HG02943 (cell line): ENCODE results near the gene BIRC6.
"Not testable (repeated sequence)": the region's sequence is repeated elsewhere in the genome, so short reads cannot be mapped to it uniquely, and the experiment has no call there.

Experiments used
- ATAC-seq: cut with Tn5 transposase; IDR thresholded peaks from one replicate; pipeline ENCODE4 v1.9.1; 2021; ENCODE audit warnings: mild to moderate bottlenecking, low read depth, moderate library complexity; ENCODE audit not compliant: unreplicated experiment

BIRC6 gene, protein sequence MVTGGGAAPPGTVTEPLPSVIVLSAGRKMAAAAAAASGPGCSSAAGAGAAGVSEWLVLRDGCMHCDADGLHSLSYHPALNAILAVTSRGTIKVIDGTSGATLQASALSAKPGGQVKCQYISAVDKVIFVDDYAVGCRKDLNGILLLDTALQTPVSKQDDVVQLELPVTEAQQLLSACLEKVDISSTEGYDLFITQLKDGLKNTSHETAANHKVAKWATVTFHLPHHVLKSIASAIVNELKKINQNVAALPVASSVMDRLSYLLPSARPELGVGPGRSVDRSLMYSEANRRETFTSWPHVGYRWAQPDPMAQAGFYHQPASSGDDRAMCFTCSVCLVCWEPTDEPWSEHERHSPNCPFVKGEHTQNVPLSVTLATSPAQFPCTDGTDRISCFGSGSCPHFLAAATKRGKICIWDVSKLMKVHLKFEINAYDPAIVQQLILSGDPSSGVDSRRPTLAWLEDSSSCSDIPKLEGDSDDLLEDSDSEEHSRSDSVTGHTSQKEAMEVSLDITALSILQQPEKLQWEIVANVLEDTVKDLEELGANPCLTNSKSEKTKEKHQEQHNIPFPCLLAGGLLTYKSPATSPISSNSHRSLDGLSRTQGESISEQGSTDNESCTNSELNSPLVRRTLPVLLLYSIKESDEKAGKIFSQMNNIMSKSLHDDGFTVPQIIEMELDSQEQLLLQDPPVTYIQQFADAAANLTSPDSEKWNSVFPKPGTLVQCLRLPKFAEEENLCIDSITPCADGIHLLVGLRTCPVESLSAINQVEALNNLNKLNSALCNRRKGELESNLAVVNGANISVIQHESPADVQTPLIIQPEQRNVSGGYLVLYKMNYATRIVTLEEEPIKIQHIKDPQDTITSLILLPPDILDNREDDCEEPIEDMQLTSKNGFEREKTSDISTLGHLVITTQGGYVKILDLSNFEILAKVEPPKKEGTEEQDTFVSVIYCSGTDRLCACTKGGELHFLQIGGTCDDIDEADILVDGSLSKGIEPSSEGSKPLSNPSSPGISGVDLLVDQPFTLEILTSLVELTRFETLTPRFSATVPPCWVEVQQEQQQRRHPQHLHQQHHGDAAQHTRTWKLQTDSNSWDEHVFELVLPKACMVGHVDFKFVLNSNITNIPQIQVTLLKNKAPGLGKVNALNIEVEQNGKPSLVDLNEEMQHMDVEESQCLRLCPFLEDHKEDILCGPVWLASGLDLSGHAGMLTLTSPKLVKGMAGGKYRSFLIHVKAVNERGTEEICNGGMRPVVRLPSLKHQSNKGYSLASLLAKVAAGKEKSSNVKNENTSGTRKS (N-terminal part only)

DNA sequence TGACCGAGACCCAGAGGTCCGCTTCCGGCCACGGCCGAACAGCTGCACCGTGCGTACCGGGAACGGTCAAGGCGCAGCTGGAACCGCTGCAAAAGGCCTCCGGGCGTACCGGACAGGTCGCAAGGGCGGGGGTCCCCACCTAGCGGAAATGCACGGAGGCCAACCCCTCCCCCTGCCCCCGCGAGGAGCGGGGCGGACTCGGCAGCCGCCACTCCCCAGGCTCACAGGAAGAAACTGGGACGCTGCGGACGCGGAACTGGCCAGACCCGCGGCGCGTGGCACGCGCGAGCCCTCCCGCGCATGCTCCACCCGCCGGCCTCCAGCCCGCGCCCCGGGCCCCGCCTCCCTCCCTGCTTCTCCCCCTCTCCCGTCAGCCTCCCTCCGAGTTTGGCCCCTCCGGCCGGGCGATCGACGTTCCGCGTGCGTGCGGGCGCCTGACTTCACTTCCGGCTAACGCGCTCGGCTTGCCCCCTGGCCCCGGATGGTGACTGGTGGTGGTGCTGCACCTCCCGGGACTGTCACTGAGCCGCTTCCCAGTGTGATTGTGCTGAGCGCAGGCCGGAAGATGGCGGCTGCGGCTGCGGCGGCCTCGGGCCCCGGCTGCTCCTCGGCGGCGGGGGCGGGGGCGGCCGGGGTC, at the start of gene BIRC6:
Gene BIRC6, plus strand, starts transcription at position 343 of the 637 bp plus-strand sequence. Its CDS starts 139 bp downstream, at position 482.
- ATAC-seq = peak; percentile 91

DNA sequence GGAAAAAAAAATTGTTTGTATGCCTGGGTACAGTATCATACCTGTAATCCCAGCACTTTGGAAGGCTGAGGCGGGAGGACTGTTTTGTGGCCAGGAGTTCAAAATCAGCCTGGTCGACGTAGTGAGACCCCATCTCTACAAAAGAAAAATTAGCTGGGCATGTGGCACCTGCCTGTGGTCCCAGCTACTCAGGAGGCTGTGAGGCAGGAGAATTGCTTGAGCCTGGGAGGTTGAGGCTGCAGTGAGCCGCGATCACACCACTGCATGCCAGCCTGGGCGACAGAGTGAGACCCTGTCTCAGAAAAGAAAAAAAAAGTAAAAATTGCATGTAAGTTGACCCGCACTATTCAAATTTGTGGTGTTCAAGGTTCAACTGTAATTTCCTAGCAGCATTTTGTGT, 46.2 kb upstream of the BIRC6 start:
- ATAC-seq = no peak

DNA sequence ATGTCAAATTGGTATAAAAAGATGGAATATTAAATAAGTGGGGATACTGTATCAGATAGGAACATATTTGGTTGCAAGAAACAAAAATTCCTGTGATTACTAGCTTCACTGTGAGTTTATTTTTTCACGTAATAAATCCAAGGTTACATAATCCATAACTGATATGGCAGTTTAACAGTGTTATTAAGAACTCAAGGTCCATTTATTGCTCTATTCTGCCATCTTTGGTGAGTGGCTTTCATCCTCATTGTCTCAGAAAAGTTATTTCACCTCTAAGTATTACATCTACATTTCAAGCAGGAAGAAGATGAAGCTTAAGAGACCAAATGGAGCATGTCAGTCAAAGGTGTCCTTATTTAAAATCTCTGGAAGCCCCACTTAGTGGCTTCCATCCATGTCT, 41.9 kb upstream of the BIRC6 start:
- ATAC-seq = no peak

- not testable (repeated sequence) for ATAC-seq
These were observed 28.1 kb upstream of the BIRC6 start for GRCh38 chr2:32328679-32329078.

GRCh38 chr2:32329180-32329980, 27.4 kb upstream of the BIRC6 start:
- not testable (repeated sequence) for ATAC-seq

DNA sequence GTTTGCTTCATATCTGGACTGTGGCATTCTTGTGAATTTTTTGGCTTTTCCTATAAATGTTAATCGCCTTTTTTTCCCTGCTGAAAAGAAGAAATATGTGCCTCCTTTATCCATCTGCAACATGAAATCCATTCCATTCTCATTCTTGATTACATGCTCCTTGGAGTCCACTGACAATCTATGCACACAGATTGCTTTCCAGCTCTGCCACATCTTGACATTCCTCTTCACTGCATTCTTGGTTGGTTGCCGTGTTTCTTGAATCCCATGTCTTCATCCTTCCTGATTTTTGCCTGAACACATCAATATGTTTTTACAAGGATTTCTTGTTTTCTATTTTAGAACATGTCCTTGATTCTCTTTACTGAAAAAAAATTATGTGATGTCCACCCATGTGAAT, 26.7 kb upstream of the BIRC6 start:
- no peak for ATAC-seq

DNA sequence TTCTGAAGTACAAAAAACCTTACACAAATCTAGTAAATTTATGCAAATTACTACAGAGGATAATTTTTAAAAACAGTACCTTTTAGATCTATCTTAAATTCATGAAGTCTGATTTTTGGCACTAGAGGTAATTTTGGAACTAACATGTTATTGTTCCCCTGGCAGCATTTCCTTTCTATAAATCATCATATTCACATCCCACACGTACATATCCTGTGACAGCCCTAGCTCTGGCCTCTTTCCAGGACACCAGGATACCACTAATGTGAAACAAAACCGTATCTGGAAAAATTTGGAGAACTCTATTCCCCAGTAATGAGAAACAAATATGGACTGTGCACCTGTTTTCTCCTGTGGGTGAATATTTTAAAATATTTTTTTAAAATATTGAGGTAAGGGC, 14.0 kb upstream of the BIRC6 start:
- no peak for ATAC-seq

- not testable (repeated sequence) for ATAC-seq
These were observed 6.0 kb upstream of the BIRC6 start for GRCh38 chr2:32350797-32351196.

DNA sequence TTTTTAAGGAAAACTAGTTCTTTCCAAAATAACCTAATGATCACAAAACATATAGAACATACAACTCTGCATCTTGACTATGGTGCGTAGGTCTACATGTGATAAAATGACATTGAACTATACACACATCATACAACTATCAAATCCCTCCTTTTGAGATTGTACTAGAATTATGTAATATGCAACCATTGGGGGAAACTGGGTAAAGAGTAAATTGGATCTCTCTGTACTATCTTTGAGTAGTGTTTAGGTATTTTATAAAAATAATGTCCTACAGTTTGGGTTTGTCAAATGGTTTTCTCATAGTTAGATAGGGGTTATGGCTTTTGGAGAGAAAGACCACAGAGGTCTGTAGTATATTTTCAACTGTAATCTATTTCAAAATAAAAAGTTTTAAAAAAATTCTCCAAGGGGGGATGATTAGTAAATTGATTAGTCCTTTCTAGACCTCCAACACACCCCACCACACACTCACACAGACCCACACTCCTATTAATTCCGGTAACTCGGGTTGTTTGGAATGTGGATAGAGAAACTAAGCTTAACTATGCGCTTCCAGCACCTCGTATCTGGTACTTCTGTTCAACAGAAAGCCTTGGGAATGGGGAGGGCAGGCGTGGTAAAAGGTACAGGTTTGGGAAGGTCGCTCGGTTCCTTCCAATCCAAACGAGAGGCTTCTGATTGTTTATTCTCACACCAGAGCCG, 695 bp upstream of the BIRC6 start:
- no peak for ATAC-seq

- ATAC-seq = peak; percentile 24
These were observed 691 bp downstream of the BIRC6 start for GRCh38 chr2:32357318-32358110.

DNA sequence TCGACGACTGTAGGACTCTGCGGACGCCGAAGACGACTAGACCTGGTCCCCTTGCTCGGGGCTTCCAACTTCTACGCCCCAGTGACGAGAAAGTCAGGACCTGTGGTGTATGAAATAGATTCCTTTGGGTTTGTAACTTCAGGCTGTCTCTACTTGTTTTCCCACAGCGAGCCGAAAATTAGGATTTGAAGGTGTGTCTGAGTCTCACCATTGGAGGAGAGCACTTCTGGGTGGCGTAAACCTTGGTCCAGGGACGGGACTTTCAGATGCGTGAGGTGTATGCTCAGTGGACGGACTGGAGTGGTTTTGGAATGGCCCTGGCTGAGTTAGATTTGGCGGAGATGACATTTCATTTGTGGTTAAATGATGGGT, 1.3 kb downstream of the BIRC6 start:
- ATAC-seq = no peak

DNA sequence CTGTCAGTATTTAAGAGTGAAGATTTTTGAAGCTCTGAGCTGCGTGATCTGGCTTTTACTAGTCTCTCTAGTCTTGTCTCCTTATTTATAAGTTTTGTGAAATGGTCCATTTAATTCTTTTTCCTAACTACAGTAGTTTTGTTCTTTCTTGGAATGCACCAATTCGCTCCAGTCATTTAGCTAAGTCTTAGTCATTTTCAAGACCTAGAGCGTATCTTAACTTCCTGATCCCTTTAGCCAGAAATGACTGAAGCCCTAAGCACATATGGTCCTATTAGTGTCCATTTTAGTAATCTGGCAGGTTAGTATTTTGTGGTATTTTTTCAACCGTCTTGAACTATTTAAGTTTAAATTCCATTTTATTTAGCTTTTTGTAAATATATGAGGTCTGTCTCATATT, 3.6 kb downstream of the BIRC6 start:
- no peak for ATAC-seq

GRCh38 chr2:32362997-32363396, 6.2 kb downstream of the BIRC6 start:
- ATAC-seq = not testable (repeated sequence)

- no peak for ATAC-seq
These were observed 6.8 kb downstream of the BIRC6 start for GRCh38 chr2:32363597-32363996.

DNA sequence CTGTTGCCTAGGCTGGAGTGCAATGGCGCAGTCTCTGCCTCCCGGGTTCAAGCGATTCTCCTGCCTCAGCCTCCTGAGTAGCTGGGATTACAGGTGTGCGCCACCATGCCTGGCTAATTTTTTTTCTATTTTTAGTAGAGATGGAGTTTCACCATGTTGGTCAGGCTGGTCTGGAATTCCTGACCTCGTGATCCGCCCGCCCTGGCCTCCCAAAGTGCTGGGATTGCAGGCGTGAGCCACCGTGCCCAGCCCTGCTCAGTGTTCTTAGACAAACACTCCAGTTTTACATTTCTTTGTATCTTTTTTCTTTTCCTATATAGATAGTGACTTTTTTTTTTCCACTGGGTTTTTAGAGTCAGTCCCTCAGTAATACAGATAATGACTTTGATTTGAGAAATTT, 7.5 kb downstream of the BIRC6 start:
- not testable (repeated sequence) for ATAC-seq

DNA sequence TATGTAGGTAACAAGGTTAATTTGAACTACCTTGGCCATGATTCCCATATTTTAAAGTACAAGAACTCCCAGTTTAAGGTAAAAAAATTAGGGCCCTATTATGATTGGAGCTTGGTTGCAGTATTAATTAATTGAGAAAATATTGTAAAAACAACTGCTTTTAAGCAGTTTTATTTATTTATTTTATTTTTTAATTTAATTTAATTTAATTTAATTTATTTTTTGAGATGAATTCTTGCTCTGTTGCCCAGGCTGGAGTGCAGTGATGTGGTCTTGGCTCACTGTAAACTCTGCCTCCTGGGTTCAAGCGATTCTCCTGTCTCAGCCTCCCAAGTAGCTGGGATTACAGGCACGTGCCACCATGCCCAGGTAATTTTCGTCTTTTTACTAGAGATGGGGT, 8.9 kb downstream of the BIRC6 start:
- not testable (repeated sequence) for ATAC-seq

GRCh38 chr2:32366595-32366994, 9.8 kb downstream of the BIRC6 start:
- ATAC-seq = no peak

DNA sequence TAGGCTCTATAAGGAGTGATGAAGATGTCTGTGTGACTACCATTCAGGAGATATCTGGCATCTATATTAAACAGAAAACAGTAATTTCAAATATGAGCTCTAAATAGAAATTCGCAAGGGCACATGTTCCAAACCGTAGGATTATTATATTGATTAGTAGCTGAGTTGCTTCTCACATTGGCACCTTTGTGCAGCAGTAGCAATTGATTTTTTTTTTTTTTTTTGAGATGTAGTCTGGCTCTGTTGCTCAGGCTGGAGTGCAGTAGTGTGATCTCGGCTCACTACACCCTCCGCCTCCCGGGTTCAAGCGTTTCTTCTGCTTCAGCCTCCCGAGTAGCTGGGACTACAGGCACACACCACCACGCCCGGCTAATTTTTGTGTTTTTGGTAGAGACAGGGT, 12.4 kb downstream of the BIRC6 start:
- no peak for ATAC-seq
